Activated T-cell treated with anti-CD3 and anti-CD28 coated beads, Interleukin-2, amount 50 U/mL, for 72 hours (primary cell): ENCODE measurements around the gene MXI1. TPM values are rescaled to one million over a fixed set of nuclear protein-coding genes. Genes with fewer than 3 reads are reported as not detected.

Source experiments
- ATAC-seq, 2 donors: fragments of 150-1000 bp; cut with Tn5 transposase; replicated peaks in 1 of 2; 2 replicates each; pipeline ENCODE4 v1.10.0; 2021; ENCODE audit warnings: moderate library complexity in 2 of 2, mild to moderate bottlenecking in 1 of 2
- DNase-seq, 2 donors: peaks; one replicate each; pipeline ENCODE4 v3.0.0; 2021 to 2022; ENCODE audit warnings: mixed read lengths in 1 of 2
- H3K27ac Mint-ChIP-seq: one replicate; pipeline ENCODE4 v1.8.0; 2022; ENCODE audit warnings: mild to moderate bottlenecking, moderate library complexity, mixed read lengths
- H3K27me3 Mint-ChIP-seq: one replicate; pipeline ENCODE4 v1.8.0; 2022; ENCODE audit warnings: low read depth, mixed read lengths
- H3K36me3 Mint-ChIP-seq, 2 donors: one replicate each; pipeline ENCODE4 v1.8.0; 2022; ENCODE audit warnings: mixed read lengths in 2 of 2, mild to moderate bottlenecking in 1 of 2; ENCODE audit not compliant: insufficient read depth in 2 of 2
- H3K4me1 Mint-ChIP-seq: one replicate; pipeline ENCODE4 v1.8.0; 2022; ENCODE audit warnings: low read depth, mixed read lengths
- H3K4me3 Mint-ChIP-seq, 2 donors: one replicate each; pipeline ENCODE4 v1.8.0; 2022; ENCODE audit warnings: mild to moderate bottlenecking in 2 of 2, mixed read lengths in 2 of 2, moderate library complexity in 2 of 2
- H3K9me3 Mint-ChIP-seq, 2 donors: one replicate each; pipeline ENCODE4 v1.8.0; 2022; ENCODE audit warnings: mixed read lengths in 2 of 2
- total RNA-seq, 2 donors: library from RNA; stranded (reverse); gene quantifications; one replicate each; pipeline ENCODE4 v1.2.3, GENCODE V29; 2022

Gene MXI1
- total RNA-seq, result 10 to 100 TPM; 19.4 to 36.8 TPM

DNA sequence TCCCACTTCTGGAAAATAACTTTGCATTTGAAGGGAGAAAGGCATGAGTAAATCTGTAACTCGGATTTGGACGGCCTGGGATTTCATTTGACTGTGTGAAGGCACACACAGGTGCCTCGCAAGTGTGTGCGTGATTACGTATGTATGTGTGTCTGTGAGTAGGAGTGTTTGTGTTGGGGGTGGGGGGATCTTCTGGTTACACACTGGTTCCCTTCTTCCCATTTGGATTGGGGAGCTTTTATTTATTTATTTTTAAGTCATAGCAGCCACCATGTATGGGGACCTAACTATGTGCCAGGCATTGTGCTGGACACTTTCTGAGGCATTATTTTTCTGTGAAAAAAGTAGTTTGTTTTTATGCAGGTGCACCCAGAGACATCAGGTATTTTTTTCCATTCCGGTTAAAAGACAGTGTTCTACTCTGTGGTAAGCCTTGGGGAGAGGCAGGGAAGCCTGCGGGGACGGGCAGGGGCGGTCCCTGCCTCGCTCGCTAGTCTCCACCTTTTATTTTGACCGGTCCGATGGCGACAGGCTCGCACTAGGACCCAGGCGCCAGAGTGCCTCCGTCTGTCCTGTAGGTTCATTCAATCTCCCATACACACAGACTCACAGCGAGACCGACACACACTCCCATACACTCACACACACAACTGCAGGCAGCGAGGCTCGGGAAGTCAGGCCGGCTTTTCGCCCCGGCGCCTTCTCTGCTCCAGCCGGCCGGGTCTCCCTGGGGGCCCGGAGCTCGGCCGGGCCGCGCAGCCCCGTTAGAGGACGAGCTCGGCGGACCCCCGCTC lies at the start of gene MXI1:
Gene MXI1 (plus strand): TSS at position 595 of the 794 bp plus-strand sequence. CDS start 204 bp downstream, outside the sequence.
- Mint-ChIP-seq H3K4me3 (peak within 1 kb of the TSS; percentile 92 to 96), H3K27me3 (peaks cover 8% of the 10 kb centered on the region), H3K4me1 (peaks cover 25% of the 10 kb centered on the region), H3K9me3 (no peaks in the 10 kb centered on the region), H3K36me3 (peaks cover 1 to 11% of the 10 kb centered on the region in 2 donors), H3K27ac (no peak within 1 kb of the TSS)
- ATAC-seq (peak; percentile 37 to 42), DNase-seq (peak; percentile 53 to 59)

DNA sequence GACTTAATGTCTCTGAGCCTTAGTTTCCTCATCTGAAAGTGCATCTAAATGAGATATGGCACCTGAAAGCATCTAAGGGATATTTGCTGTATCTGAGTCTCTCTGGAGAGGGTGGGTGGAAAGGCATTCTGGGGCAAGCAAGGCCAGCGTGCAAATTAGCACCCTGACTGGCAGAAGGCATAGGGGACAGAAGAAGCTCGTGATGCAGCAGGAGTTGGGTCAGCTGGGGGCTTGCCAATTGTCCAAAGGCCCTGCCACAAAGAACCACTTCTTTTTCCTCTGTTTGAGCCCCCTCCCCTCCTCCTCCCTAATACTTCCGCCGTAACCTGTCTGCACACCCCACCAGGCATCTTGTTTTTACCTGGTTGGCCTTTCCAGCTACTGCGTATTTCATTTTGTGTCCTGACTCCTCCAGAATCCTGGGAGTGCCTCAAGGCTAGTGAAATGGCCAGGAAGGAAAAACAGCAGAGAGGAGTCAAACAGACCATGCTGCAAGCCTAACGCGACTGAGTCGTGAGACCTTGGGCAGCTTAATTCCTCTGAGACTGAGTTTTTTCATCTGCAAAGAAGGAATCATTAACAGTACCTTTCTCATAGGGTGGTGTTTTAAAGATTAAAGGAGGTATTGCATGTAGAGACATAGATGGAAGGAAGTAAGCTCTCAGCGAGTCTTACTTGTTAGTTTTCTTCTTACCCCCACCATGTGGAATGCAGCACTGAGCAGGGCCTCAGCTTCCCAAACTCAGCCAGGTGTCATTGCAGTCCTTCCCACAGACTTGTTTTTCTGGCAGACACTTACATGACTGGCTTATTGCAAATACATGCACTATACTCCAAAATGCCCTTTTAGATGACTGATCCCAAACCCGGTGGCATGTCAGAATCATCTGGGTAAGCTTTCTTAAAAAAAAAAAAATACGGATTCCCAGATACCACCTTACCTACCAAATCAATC lies 49.1 kb upstream of the MXI1 start:
- ATAC-seq (no peak), DNase-seq (no peak)
- peaks cover 84% of the 10 kb centered on the region for H3K27me3 Mint-ChIP-seq
- H3K4me1 Mint-ChIP-seq, result peaks cover 11% of the 10 kb centered on the region
- H3K4me3 Mint-ChIP-seq, result peak overlapping the region in 1 of 2 donors; percentile 33
- H3K27ac Mint-ChIP-seq, result no peak overlapping the region
- no peaks in the 10 kb centered on the region for H3K9me3 Mint-ChIP-seq
- no peaks in the 10 kb centered on the region for H3K36me3 Mint-ChIP-seq

DNA sequence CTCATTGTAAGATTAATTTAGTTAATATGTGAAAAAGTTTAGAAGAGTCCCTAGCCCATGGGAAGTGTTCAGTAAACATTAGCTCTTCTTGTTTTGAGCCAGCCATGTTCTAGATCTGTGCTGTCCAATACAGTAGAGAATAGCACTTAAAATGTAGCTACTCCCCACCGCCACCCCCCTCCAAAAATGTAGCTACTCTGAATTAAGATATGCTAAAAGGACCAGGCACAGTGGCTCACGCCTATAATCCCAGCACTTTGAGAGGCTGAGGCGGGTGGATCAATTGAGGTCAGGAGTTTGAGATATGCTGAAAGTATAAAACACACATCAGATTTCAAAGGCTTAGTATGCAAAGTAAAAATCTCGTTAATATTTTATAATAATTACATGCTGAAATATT lies 47.3 kb upstream of the MXI1 start:
- no peak for ATAC-seq
- Mint-ChIP-seq H3K9me3 (no peaks in the 10 kb centered on the region), H3K36me3 (no peaks in the 10 kb centered on the region), H3K27ac (no peak overlapping the region), H3K4me3 (no peak overlapping the region), H3K27me3 (peaks cover 70% of the 10 kb centered on the region), H3K4me1 (peaks cover 11% of the 10 kb centered on the region)
- no peak for DNase-seq

DNA sequence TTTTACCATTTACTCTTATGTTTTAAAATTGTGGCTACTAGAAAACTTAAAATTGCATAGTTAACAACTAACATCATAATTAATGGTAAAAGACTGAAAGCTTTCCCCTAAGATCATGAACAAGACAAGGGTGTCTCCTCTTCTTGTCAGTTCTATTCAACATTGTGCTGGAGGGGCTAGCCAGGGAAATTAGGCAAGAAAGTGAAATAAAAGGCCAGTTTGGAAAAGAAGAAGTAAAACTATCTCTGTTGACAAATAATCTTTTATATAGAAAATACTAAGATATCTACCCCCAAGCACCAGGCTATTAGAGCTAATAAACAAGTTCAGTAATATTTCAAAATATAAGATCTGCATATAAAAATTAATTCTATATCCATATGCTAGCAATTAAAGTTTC lies 46.9 kb upstream of the MXI1 start:
- Mint-ChIP-seq H3K27me3 (peaks cover 70% of the 10 kb centered on the region), H3K36me3 (no peaks in the 10 kb centered on the region), H3K27ac (no peak overlapping the region), H3K4me1 (peaks cover 11% of the 10 kb centered on the region), H3K9me3 (no peaks in the 10 kb centered on the region), H3K4me3 (no peak overlapping the region)
- ATAC-seq, result no peak
- no peak for DNase-seq

DNA sequence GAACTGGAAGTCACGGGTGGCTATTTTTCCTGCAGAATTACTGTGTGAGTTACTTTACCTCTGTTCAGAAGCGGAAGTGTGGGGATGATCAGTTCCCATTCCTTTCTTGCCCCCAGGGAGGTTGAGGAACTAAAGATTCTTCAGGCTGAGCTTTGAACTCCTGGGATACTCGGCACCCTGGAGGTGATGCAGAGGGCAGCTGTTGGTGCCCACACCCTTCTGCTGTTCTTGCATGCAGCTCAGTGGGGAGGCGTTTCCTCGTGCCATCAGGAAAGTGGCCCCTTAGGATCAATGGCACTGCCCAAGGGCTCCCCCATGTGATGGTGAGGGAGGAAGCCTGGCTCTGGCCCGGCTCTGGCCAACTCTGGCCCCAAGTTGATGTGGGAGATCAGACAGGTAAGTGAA lies 44.7 kb upstream of the MXI1 start:
- Mint-ChIP-seq H3K27ac (no peak overlapping the region), H3K36me3 (no peaks in the 10 kb centered on the region), H3K27me3 (peaks cover 75% of the 10 kb centered on the region), H3K9me3 (no peaks in the 10 kb centered on the region), H3K4me1 (peaks cover 6% of the 10 kb centered on the region), H3K4me3 (no peak overlapping the region)
- no peak for ATAC-seq
- no peak for DNase-seq

DNA sequence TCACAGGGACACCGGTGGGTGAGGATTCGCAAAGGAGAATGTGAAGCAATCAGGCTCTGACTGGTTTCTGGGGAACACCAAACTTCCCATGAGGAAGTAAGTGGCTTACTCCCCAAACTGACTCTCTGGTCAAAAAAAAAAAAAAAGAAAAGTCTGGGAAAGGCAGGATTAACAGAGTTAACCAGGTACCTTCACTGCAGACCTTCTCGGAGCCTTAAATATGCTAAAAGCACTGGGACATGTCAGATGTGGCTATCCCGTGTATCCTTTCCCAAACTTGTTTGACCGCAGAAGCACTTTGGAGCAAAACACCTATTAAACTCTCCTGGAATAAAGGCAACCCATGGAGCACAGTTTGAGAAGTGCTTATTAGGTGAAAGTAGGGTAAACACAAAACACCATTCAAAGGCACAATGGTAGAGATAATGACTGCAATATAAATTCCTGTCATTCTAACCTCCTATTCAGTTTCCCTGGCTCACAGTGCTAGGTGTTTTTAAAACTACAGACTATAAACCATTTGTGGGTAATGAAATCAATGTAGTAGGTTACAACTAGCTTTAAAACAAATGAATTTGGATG lies 44.1 kb upstream of the MXI1 start:
- no peaks in the 10 kb centered on the region for H3K9me3 Mint-ChIP-seq
- ATAC-seq (no peak), DNase-seq (no peak)
- no peak overlapping the region for H3K27ac Mint-ChIP-seq
- peaks cover 75% of the 10 kb centered on the region for H3K27me3 Mint-ChIP-seq
- no peak overlapping the region for H3K4me3 Mint-ChIP-seq
- H3K36me3 Mint-ChIP-seq, result no peaks in the 10 kb centered on the region
- H3K4me1 Mint-ChIP-seq, result peaks cover 10% of the 10 kb centered on the region

DNA sequence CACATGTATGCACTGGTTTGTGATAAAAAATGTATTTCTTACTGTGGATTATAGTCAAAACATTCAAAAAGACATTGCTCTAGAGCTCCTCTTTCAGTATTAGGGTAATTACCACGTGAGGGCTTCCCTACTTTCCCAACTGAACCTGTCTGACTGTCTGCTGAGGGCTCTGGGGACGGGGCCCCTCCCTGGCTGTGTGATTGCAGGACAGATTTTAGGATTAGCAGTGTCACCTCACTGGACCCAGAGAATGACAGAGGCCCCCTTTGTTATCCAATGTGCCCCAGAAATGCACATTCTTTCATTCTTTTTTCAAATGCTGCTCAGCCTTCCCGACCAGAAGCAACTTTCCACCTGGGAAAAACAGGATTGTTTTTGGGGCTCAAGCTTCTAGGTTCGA lies 43.6 kb upstream of the MXI1 start:
- Mint-ChIP-seq H3K9me3 (no peaks in the 10 kb centered on the region), H3K4me1 (peaks cover 16% of the 10 kb centered on the region), H3K4me3 (no peak overlapping the region), H3K36me3 (no peaks in the 10 kb centered on the region), H3K27ac (no peak overlapping the region), H3K27me3 (peaks cover 75% of the 10 kb centered on the region)
- DNase-seq, result no peak
- ATAC-seq, result no peak

DNA sequence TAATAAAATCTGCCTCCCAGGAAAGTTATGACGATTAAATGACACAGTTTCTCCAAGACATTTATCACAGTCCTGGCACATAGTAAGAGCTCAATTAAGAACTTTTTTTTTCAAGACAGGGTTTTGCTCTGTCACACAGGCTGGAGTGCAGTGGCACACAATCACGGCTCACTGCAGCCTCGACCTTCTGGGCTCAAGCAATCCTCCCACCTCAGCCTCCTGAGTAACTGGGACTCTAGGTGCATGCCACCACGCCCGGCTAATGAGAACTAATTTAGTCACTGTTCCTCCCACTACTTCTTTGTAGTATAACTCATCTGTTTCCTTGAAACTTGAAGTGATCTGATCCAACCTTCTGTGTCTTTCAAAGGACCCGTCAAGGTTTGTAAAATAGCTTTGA lies 42.2 kb upstream of the MXI1 start:
- Mint-ChIP-seq H3K27ac (no peak overlapping the region), H3K27me3 (peaks cover 75% of the 10 kb centered on the region), H3K4me3 (no peak overlapping the region), H3K4me1 (peaks cover 30% of the 10 kb centered on the region), H3K9me3 (no peaks in the 10 kb centered on the region), H3K36me3 (no peaks in the 10 kb centered on the region)
- ATAC-seq (peak; percentile 54 to 60), DNase-seq (no peak)

DNA sequence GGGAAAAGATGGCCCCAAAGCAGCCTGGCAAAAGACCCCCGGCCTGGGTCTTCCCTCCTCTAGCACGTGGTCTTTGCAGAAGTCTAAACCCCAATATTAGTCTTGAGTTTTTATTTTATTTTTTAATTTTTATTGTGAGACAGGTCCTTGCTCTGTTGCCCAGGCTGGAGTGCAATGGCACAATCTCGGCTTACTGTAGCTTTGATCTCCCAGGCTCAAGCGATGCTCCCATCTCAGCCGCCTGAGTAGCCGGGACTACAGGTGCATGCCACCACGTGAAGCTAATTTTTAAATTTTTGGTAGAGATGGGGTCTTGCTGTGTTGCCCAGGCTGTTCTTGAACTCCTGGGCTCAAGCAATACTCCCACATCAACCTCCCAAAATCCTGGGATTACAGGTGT lies 40.3 kb upstream of the MXI1 start:
- Mint-ChIP-seq H3K36me3 (no peaks in the 10 kb centered on the region), H3K4me3 (no peak overlapping the region), H3K4me1 (peaks cover 37% of the 10 kb centered on the region), H3K27ac (no peak overlapping the region), H3K27me3 (peaks cover 76% of the 10 kb centered on the region), H3K9me3 (no peaks in the 10 kb centered on the region)
- DNase-seq (no peak), ATAC-seq (no peak)

DNA sequence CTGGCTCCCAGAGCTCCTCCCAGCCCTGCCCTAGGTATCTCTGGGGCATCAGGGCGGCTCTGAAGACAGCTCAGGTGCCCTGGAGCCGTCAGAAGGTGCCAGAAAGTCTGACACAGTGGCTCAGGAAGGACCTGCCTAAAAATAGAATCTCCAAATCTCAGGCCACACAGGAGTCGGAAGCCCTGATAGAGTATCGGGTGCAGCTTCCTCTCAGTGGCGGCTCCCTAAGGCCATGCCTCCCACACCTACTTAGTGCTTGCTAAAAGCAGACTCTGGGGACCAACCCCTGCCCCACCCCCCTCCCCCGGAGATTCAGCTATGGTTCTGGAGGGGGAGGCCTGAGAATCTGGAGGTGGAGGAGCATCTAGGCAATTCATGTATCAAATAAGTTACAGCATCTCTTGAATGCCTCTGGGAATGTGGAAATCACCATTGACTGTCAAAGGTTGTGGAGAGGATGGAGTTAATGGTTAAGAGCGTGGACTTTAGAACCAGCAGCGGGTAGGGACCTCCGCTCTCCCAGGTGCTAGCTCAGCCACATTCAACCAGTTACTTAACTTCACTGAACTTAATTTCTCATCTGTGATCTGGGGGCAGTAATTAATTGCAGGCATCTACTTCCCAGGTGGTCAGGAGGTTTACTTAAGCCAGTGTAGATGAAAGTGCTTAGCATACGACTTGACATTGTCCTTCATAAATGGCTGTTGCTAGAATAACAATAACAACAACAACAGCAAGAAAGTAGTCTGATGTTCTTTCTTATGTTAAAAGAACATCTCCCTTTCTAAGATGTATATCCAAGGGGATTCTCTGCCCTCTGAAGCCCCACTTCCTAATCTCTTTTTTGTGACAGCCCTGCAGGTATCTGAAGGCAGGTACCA lies 38.6 kb upstream of the MXI1 start:
- peak overlapping the region in 1 of 2 donors; percentile 33 for H3K4me3 Mint-ChIP-seq
- ATAC-seq (peak; percentile 58 to 60), DNase-seq (no peak)
- no peaks in the 10 kb centered on the region for H3K9me3 Mint-ChIP-seq
- no peak overlapping the region for H3K27ac Mint-ChIP-seq
- peaks cover 74% of the 10 kb centered on the region for H3K27me3 Mint-ChIP-seq
- H3K4me1 Mint-ChIP-seq, result peaks cover 37% of the 10 kb centered on the region
- no peaks in the 10 kb centered on the region for H3K36me3 Mint-ChIP-seq

DNA sequence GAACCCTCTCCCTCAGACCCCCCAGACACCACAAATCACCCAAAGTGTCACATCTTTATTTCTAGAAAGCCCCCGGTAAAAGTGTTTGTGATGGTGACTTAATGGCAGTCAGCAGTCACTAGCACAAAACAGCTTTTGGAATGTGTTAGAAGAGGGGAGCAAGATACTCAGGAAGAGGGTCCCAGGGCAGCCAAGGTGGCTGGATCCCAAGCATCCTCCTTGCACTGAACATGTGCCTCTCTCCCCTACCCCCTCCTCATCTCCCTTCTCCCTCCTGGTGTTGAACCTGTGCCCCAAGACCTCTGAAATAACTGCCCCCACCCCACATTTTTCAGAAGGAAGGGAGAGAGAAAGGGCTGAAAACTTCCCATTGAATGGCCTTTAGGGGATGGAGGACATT lies 37.8 kb upstream of the MXI1 start:
- H3K9me3 Mint-ChIP-seq, result no peaks in the 10 kb centered on the region
- ATAC-seq, result no peak
- no peak for DNase-seq
- no peak overlapping the region for H3K27ac Mint-ChIP-seq
- H3K4me3 Mint-ChIP-seq, result no peak overlapping the region
- H3K4me1 Mint-ChIP-seq, result peaks cover 37% of the 10 kb centered on the region
- H3K36me3 Mint-ChIP-seq, result no peaks in the 10 kb centered on the region
- peaks cover 78% of the 10 kb centered on the region for H3K27me3 Mint-ChIP-seq

DNA sequence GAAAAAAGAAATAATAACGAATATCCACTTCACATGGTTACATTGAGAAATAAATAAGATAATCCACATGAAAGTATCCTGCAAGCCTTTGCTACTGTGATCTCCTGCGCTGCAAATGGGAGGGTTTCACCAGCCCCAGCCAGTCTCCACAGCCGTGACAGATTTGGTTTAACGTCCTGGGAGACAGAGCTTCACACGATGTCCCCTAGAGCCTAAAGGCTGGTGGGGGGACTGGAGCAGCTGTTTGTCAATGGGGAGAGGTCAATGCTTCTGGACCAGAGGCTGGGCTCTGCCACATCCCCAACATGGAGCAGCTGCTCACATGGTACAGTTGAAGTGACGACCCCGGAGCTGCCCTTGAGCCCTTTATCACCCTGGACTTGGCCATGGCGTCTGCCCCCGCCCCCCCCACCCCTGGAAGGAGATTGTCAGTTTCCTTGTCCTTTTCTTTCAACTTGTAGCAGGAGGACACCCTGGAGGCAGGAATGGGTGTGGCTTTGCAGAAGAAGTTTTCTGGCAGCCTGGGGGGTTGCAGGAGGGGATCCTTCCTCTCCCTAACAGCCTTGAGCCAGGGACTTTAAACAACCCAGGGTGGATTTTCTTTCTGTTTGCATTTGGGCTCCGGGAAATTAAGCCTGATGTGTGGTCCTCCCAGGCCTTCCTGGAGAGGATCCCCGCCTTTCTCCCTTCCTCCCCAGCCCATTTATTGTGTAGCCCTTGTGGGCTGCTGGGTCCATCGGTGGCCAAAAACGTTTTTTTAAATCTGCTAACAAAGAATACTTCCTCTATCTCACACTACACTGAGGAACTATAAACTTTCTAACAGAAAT lies 37.0 kb upstream of the MXI1 start:
- no peak for DNase-seq

More for the DNA sequence above, 37.0 kb upstream of the MXI1 start:
- no peaks in the 10 kb centered on the region for H3K36me3 Mint-ChIP-seq
- ATAC-seq, result no peak
- H3K4me3 Mint-ChIP-seq, result peak overlapping the region in 1 of 2 donors; percentile 17
- H3K9me3 Mint-ChIP-seq, result no peaks in the 10 kb centered on the region
- H3K4me1 Mint-ChIP-seq, result peaks cover 37% of the 10 kb centered on the region
- peaks cover 82% of the 10 kb centered on the region for H3K27me3 Mint-ChIP-seq
- H3K27ac Mint-ChIP-seq, result no peak overlapping the region
